ENCODE results near the gene MPEG1. TPM values are rescaled to one million over a fixed set of nuclear protein-coding genes. Genes with fewer than 3 reads are reported as not detected.

Gene MPEG1
- total and polyA plus RNA-seq, 9 of the 15 experiments (the other 6 are each of a cell fraction or from before 2014, with no cell fraction given), result 0.07 TPM; not detected in 8

- no peak overlapping the region for H3K27ac ChIP-seq (ENCODE audit: extremely low read depth, low read depth, low read length)
- intact Hi-C loops (cut with micrococcal nuclease), result no loop called here
- H3K27me3 ChIP-seq (ENCODE audit: control insufficient read depth in 2 of 2, insufficient read depth in 2 of 2, low read length in 2 of 2), result no peaks in the 10 kb centered on the region
- in situ Hi-C loops (cut with MboI), result no loop called here
- no peaks in the 10 kb centered on the region for H3K9me3 ChIP-seq (replicated peaks; ENCODE audit: control insufficient read depth, insufficient read depth, low read depth, low read length)
- no peak for TF ChIP-seq ZNF75A (CRISPR knock-in tag; IDR thresholded peaks at IDR 0.05)
- TF ChIP-seq ZNF512 (tag; IDR thresholded peaks at IDR 0.05), result peak; percentile 50
- ChIA-PET CTCF (ENCODE audit: low intra/inter-chr PET ratio) (no interaction called here), POLR2A (no interaction called here)
- no peaks in the 10 kb centered on the region for H4K20me1 ChIP-seq (replicated peaks; ENCODE audit: control insufficient read depth, insufficient read depth, low read length)
- H3K4me1 ChIP-seq (replicated peaks in 1 of 2; ENCODE audit: control insufficient read depth in 2 of 2, insufficient read depth in 2 of 2, low read length in 2 of 2), result no peaks in the 10 kb centered on the region
- H2AFZ ChIP-seq (ENCODE audit: low read depth, low read length), result no peak overlapping the region
- H3K4me2 ChIP-seq (ENCODE audit: insufficient read depth, low read length), result no peak overlapping the region
- WGBS (ENCODE audit: insufficient coverage, low coverage, missing lambda C conversion rate), result 0% methylated on average over 1 of the region's 1 CpG
- no peak for DNase-seq (ENCODE audit: extremely low read depth in 1 of 4, low spot score in 3 of 4)
- H3K4me3 ChIP-seq, result no peak overlapping the region
- H3K9me1 ChIP-seq (ENCODE audit: control insufficient read depth, insufficient read depth, low read length), result no peaks in the 10 kb centered on the region
- BruUV-seq (replicated peaks), result no TSS peak
- H3K79me2 ChIP-seq (ENCODE audit: control insufficient read depth, insufficient read depth, low read length), result no peaks in the 10 kb centered on the region
- H3K36me3 ChIP-seq (ENCODE audit: control insufficient read depth, insufficient read depth, low read length), result no peaks in the 10 kb centered on the region
- peak; percentile 57 for FAIRE-seq
- ATAC-seq, result no peak
- no peak overlapping the region for H3K9ac ChIP-seq (ENCODE audit: insufficient read depth in 1 of 2, low read depth in 2 of 2, low read length in 2 of 2)
These were observed 12.3 kb upstream of the MPEG1 start for GRCh38 chr11:59225017-59225416.

GRCh38 chr11:59224351-59224928, 11.7 kb upstream of the MPEG1 start:
- Histone ChIP-seq H3K4me2 (ENCODE audit: insufficient read depth, low read length) (no peak overlapping the region), H3K9me3 (replicated peaks; ENCODE audit: control insufficient read depth, insufficient read depth, low read depth, low read length) (no peaks in the 10 kb centered on the region), H3K9me1 (ENCODE audit: control insufficient read depth, insufficient read depth, low read length) (no peaks in the 10 kb centered on the region), H3K9ac (ENCODE audit: insufficient read depth in 1 of 2, low read depth in 2 of 2, low read length in 2 of 2) (no peak overlapping the region), H4K20me1 (replicated peaks; ENCODE audit: control insufficient read depth, insufficient read depth, low read length) (no peaks in the 10 kb centered on the region), H3K27me3 (ENCODE audit: control insufficient read depth in 2 of 2, insufficient read depth in 2 of 2, low read length in 2 of 2) (no peaks in the 10 kb centered on the region), H3K4me1 (replicated peaks in 1 of 2; ENCODE audit: control insufficient read depth in 2 of 2, insufficient read depth in 2 of 2, low read length in 2 of 2) (no peaks in the 10 kb centered on the region), H3K36me3 (ENCODE audit: control insufficient read depth, insufficient read depth, low read length) (no peaks in the 10 kb centered on the region), H2AFZ (ENCODE audit: low read depth, low read length) (no peak overlapping the region; the same call in 1 of the 2 replicates), H3K79me2 (ENCODE audit: control insufficient read depth, insufficient read depth, low read length) (no peaks in the 10 kb centered on the region), H3K4me3 (no peak overlapping the region), H3K27ac (ENCODE audit: extremely low read depth, low read depth, low read length) (no peak overlapping the region)
- in situ Hi-C loops (cut with MboI), result no loop called here
- DNase-seq (ENCODE audit: extremely low read depth in 1 of 4, low spot score in 3 of 4) (no peak), FAIRE-seq (no peak), ATAC-seq (no peak)
- ChIA-PET POLR2A (interaction anchor here (0.7 kb wide), 1 partner anchor 36 kb away, joined by 3 read pairs; no protein-coding TSS in a partner anchor), CTCF (ENCODE audit: low intra/inter-chr PET ratio) (no interaction called here)
- TF ChIP-seq NR2C2 (CRISPR knock-in tag; IDR thresholded peaks at IDR 0.05), result no peak
- 0 out of 2 replicates have a peak, but pooled peaks have one; percentile 31 for TF ChIP-seq NR2C2 (tag; IDR thresholded peaks at IDR 0.05)
- no peak for TF ChIP-seq RCOR1 (IDR thresholded peaks at IDR 0.05; ENCODE audit: borderline replicate concordance in 1 of 2, low read depth in 2 of 2, low read length in 2 of 2)
- no peak for TF ChIP-seq TCFL5 (CRISPR knock-in tag; conservative IDR thresholded peaks at IDR 0.05)
- no peak for TF ChIP-seq SMAD2 (IDR thresholded peaks at IDR 0.05; ENCODE audit: low read depth, low read length)
- no peak for TF ChIP-seq SNIP1 (IDR thresholded peaks at IDR 0.05; ENCODE audit: low read depth)
- TF ChIP-seq SLC30A9 (CRISPR knock-in tag; IDR thresholded peaks at IDR 0.05), result no peak
- 0% methylated on average over 4 of the region's 4 CpGs for WGBS (ENCODE audit: insufficient coverage, low coverage, missing lambda C conversion rate)
- intact Hi-C loops (cut with micrococcal nuclease), result no loop called here
- BruUV-seq (replicated peaks), result no TSS peak
